A673 (cell line): ENCODE results near the gene SCRT2.

ENCODE experiments used
- EZH2 ChIP-seq: fragments of 200-600 bp; sonication (generic); IDR thresholded peaks from 2 replicates; pipeline ENCODE4 v1.6.1; 2017; ENCODE audit warnings: borderline replicate concordance, low read depth, mild to moderate bottlenecking, mixed read lengths, antibody characterized with exemption, low read length; ENCODE audit not compliant: poor library complexity, severe bottlenecking
- TF ChIP-seq, protein P1 (sequence below): fragments of 300-800, 200-600 bp; sonication (generic); conservative IDR thresholded peaks from 2 replicates; pipeline ENCODE4 v1.5.1; 2017; ENCODE audit warnings: low read depth, mild to moderate bottlenecking, antibody characterized with exemption, low read length, moderate library complexity, mixed read lengths

- TF ChIP-seq, protein P1, sequence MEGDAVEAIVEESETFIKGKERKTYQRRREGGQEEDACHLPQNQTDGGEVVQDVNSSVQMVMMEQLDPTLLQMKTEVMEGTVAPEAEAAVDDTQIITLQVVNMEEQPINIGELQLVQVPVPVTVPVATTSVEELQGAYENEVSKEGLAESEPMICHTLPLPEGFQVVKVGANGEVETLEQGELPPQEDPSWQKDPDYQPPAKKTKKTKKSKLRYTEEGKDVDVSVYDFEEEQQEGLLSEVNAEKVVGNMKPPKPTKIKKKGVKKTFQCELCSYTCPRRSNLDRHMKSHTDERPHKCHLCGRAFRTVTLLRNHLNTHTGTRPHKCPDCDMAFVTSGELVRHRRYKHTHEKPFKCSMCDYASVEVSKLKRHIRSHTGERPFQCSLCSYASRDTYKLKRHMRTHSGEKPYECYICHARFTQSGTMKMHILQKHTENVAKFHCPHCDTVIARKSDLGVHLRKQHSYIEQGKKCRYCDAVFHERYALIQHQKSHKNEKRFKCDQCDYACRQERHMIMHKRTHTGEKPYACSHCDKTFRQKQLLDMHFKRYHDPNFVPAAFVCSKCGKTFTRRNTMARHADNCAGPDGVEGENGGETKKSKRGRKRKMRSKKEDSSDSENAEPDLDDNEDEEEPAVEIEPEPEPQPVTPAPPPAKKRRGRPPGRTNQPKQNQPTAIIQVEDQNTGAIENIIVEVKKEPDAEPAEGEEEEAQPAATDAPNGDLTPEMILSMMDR = no peak
- no peak for TF ChIP-seq EZH2
Observed at GRCh38 chr20:661474-662270, 13.9 kb downstream of the SCRT2 start.
